Hematopoietic multipotent progenitor cell treated with erythropoietin and hydrocortisone succinate and interleukin-3 and kit ligand, for 8 days (in vitro differentiated cells): ENCODE data around the gene SCUBE1.

Experiments used
- DNase-seq: peaks from one replicate; pipeline ENCODE4 v3.0.0-alpha.2; 2015

Gene SCUBE1

GRCh38 chr22:43169310-43170130, 173.7 kb downstream of the SCUBE1 start:
- DNase-seq = no peak

DNA sequence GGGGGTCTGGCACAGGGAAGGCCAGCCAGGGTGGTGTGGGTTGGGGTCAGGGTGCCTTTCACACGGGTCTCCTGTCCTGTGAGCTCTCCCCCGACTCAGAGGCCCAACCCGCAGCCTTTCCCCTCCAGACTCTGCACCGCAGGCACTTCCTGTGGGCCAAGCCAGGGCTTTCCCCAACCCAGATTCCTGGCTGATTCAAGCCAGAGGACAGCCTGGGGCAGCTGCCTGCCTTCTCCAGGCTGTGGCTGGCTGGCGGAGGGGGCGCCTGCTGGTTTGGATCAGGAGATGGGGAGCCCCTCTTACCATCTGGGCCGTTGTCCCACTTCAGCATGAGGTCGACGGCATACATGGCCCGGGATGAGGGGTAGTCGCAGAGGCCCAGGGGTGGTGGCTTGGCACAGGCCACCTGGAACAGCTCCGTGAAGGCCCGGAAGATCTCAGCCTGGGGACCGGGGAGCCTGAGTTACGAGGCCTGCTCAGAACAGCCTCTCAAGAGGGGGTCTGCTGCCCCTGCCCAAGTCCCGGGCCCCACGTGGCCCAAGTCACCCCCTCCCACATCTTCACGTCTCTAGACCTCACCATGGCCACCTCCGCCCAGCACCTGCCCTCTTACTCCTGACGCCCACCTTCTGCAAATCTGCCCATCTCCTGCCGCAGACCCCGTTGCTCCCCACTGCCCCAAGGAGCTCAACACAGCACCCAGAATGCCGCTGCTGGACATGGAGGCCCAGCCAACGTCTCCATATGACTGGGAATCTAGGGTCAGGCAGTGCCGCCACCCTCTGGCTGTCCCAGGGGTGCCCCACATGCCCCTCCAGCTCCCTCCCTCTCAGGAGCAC, 174.5 kb downstream of the SCUBE1 start:
- no peak for DNase-seq

DNA sequence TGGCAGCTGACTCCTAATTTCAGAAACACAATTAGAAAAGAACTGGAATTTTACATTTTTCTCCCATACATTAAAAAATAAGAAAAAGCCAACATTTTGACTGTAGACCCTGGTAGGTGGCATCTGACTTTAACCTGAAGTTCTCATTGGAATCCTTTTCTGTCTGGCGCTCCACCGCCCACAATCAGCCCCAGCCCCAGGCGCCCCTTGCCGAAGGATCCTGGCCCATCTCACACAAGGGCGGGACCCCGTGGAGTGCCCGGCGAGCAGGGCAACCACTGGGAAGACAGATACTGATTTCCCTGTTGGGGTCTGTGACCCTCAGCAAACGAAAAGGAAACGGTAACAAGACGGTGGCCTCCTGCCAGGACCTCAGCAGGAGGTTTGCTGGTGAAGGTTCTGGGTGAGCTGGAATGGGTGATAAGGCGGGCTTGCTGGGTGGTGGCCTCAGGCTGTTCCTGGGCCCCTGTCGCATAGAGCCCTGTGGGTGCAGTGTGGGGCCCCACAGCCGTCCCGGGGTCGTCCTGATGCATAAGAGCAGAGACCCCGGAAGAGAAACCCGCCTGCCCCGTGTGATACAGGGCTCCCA, 176.1 kb downstream of the SCUBE1 start:
- DNase-seq = peak; percentile 90

DNA sequence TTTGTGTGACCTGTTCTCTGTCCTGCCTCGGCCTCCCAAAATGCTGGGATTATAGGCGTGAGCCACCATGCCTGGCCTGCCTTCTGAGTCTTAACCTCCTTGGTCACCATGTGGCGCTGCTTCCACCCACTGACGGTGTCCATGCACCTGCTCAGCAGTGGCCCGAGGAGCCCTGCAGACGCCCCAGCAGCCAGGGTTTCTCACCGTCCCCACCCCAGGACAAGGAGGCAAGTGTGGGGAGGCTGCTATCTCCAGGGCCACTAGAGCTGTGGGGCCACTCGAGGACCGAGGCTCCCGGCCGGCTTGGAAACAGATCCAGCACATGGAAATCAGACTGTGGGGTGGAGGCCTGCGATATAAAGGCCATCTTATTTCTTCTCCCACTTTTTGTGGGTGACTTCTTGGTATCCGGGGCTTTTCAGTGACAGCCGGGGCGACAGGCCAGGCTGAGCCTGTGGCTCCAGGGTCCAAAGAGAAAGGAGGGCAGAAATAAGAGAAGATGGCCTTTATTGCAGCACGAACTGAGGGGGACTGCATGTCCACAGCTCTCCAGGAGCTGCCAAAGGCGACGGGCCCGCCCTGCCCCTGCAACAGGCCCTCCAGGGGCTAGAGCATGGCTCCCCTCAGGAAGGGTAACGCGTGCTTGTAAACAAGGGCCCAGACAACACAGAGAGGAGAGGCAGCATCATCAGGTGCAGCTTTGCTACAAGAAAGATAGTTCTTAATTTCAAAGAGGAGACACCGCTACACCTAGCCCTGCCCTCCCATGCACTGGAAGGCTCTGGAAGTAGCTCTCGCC, 176.8 kb downstream of the SCUBE1 start:
- no peak for DNase-seq

DNA sequence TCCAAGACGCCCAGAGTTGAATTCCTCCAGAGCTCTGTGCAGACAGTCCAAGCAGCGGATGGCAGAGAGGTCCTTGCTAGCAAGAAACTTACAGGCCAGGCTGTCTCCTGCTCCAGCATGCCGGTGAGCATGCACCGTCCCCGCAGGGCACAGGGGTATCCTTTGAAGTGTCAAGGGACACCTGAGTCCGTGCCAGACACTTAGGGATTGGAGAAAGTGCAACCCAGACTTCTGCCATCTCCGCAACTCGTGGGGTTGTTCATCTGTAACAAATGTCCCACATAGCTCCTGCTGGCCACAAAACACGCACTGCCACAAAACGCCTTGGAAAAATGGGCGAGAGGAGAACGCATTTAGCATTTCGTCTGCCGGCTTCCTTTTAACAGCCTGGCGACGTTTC, 178.5 kb downstream of the SCUBE1 start:
- no peak for DNase-seq

DNA sequence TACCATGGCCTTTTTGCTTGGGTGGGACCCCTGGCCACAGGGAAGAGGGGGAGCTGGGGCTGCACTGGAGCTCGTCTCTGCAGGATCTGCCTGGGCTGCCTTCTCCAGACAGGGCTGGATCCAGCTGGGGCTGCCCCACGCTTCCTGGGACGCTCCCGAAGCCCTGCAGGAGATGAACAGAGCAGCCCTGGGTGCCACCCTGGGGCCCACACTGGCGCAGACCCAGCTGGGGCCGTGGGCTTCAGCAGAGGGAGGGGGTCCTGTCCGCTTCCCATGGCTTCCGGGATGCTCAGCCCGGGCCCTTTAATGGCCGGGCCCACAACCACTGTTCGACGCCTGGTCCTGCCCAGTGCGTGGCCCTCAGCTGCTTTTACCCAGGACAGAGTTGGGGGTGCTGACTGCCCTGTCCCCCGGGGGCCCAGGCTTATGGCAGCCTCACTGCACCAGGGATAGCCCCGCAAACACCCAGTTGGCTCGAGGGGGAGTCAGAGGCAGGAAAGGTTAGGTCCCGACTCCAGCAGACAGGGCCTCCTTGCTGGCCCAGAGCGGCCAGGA, 179.9 kb downstream of the SCUBE1 start:
- no peak for DNase-seq

DNA sequence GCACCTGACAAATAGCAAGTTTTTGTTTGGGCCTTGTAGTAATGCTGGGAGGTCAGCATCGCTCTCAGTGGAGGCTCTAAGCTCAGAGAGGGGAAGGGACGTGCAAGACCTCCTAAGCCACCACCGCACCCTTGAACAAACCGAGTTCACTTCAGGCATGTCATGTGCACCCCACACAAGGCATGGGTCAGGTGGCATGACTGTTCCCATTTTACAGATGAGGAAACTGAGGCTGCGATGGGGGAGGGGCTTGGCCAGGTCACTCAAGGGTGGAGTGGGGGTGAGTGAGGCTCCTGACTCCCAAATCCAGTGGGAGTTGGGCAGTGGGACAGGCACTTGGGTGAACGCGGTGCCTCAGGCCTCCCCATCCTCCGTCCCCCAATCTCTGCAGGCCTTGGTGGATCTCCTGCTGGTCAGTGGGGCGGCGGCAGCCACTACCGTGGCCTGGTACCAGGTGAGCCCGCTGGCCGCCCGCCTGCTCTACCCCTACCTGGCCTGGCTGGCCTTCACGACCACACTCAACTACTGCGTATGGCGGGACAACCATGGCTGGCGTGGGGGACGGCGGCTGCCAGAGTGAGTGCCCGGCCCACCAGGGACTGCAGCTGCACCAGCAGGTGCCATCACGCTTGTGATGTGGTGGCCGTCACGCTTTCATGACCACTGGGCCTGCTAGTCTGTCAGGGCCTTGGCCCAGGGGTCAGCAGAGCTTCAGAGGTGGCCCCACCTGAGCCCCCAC, 180.6 kb downstream of the SCUBE1 start:
- DNase-seq = no peak

DNA sequence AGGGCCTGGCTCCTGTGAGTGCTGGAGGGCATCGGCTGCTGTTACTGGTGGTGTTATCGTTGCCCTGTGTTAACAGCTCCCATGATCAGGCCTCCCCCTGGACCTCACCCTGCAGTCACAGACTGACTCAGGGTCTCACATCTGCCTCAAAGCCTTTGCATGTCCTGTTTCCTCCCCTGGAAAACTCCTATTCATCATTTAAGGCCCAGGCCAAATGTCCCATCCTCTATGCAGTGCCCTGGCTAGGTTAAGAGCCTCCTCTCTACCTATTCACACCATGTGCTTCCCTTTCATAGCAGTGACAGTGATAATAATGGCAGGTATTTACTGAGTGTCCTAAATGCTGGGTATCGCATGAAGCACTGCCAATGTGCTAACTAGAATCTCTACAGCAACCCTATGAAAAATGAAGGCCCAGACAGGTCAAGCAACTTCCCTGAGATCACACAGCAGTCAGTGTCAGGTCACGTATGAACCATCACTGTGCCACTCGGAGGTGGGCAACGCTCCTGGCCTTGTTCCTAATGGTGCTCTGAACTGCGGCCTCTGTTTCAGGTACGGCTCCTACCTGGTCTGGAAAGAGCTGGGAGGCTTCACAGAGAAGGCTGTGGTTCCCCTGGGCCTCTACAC, 182.6 kb downstream of the SCUBE1 start:
- no peak for DNase-seq

GRCh38 chr22:43159484-43160178, 183.5 kb downstream of the SCUBE1 start:
- DNase-seq = no peak

- DNase-seq = no peak
Measured at GRCh38 chr22:43158778-43159483, 184.2 kb downstream of the SCUBE1 start.

- DNase-seq = no peak
Measured at GRCh38 chr22:43157874-43158546, 185.2 kb downstream of the SCUBE1 start.

DNA sequence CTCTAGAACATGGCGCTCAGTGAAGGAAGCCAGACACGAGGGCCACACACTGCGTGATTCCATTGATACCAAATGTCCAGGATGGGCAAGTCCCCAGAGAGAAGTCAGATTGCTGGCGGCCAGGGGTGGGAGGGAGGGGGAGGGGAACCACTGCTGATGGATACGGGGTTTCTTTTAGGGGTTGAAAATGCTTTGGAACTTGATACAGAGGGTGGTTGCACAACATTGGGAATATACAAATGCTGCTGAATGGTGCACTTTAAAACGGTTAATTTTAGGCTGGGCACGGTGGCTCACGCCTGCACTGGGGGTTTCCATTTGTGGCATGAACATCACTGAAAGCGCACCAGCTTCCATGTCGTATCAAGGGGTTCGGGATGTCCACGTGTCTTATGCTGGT, 186.8 kb downstream of the SCUBE1 start:
- no peak for DNase-seq

- no peak for DNase-seq
Measured at GRCh38 chr22:43155789-43156188, 187.4 kb downstream of the SCUBE1 start.

DNA sequence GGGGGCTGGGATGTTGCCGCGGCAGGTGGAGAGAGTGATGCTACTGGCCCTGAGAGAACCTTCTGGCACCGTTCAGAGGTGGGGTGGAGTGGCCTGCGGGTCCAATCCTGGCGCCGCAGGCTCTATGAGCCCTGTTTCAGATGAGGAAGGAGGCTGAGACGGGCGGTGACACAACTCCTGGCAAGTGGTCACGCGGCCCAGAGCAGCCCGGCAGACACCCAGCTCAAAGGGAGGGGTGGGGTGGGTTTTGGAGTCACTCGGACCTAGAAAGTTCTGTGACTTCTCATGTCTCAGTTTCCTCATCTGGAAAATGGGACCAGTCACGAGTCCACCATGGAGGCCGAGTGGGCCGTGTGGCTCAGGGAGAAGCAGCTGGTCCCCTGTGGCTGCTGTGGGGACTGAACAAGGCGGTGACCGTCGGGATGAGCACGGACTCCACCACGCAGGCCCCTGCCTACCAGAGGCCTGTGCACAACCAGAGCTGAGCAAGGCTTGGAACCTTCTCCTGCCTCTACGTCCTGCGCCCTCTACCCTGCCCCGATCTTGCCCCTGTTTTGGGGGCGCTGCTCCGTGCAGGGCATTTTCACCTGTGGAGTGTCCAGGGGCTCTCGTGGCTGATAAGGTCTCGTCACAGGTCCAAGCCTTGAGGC, 188.2 kb downstream of the SCUBE1 start:
- DNase-seq = no peak

DNA sequence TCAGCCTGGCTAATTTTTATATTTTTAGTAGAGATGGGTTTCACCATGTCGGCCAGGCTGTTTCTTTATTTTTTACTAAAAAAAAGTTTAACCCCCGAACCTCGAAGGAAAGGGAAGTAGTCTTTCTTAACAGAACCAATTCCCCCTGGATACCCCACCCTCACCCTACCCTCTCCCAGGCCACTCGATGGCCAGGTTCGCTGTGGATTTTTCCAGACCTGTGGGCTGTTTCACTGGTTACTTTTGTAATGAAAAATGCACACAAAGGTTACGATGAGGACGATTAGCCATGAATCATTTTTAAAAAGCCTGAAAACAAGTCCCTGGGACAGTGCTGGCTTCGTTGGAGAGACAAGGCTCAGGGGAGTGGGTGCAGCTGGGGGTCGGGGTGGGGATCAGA, 189.3 kb downstream of the SCUBE1 start:
- no peak for DNase-seq

DNA sequence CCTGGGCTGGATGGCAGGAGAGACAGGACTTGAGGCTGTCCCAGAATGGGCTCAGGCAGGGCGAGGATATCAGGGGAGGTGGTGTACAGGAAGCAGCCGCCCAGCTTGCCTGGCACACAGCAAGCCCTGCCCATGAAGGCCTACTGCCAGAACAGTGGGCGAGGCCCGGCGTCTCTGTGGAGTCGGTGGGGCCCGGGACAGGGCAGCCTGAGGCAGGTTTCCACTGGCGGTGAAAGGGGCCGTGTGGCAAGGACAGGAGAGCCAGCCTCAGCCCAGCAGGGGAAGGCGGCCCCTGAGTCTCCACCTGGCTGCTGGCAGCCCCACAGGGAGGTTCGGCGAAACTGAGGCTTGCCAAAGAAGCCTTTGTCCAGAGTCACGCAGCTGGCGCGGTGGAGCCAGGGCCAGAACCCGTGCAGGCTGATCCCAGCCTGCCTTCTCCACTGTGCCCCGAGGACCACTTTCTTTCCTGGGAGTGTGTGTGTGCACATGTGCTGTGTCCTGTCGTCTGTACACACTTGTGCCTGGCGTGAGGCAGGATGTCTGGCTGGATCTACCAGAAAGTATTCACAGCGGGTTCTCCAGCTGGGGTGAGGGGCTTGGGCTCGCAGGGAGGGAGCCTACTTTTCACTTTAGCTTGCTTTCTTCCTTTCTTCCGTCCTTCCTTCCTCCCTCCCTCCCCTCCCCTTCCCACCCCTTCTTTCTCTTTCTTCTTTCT, 190.7 kb downstream of the SCUBE1 start:
- peak; percentile 91 for DNase-seq

DNA sequence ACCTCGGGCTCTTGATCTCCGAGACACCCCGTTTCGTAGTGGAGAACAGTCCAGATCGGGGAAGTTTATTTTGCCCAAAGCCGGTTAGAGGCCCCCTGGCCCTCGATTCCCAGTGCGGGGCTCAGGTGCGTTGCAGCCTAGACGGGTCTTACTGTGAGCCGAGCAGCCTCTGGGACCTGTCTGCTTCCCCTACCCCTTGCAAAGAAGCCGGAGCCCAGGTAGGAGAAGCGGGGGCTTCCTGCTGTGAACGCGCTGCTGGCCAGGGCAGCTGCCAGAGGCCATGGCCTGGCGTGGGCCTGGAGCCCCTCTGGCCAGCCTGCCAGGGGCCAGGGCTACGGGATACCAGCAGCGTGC, 191.2 kb downstream of the SCUBE1 start:
- no peak for DNase-seq
